Panc1 (cell line): ENCODE measurements around the gene KIF15. TPM values are rescaled to one million over a fixed set of nuclear protein-coding genes. Genes with fewer than 3 reads are reported as not detected.

Source experiments
- ATAC-seq: fragments of 200-7000 bp; cut with Tn5 transposase; 2 replicates; pipeline ENCODE4 v1.9.1; 2020; ENCODE audit warnings: mild to moderate bottlenecking, moderate library complexity
- BruUV-seq: library from RNA; stranded (reverse); fragments of 400-500 nt; replicated peaks from 2 replicates; lab custom pipeline; 2021; lab: Mats Ljungman, UMichigan
- CTCF ChIA-PET: fragments of 300-600 bp; sonication (Branson Sonifier 250); formaldehyde crosslinking; loops from one replicate; lab custom pipeline; 2022; ENCODE audit warnings: antibody characterized with exemption; lab: Charles Lee
- POLR2A ChIA-PET: fragments of 300-600 bp; sonication (Branson Sonifier 250); formaldehyde crosslinking; loops from one replicate; lab custom pipeline; 2022; ENCODE audit warnings: antibody characterized with exemption; lab: Charles Lee
- DNase-seq: peaks from one replicate; pipeline ENCODE4 v3.0.0-alpha.2; 2010; ENCODE audit warnings: low read depth, low spot score
- H3K27ac ChIP-seq: 2 replicates; pipeline ENCODE4 v1.5.1; 2011; ENCODE audit warnings: mild to moderate bottlenecking, low read length, inconsistent platforms
- H3K27me3 ChIP-seq: fragments of 200-500 bp; sonication (Bioruptor generic); 2 replicates; pipeline ENCODE4 v1.6.0; 2014; ENCODE audit warnings: low read length, inconsistent platforms; ENCODE audit not compliant: control insufficient read depth, insufficient read depth
- H3K36me3 ChIP-seq: fragments of 200-500 bp; sonication (Bioruptor generic); 2 replicates; pipeline ENCODE4 v1.5.1; 2014; ENCODE audit warnings: inconsistent platforms, mild to moderate bottlenecking, low read length, moderate library complexity; ENCODE audit not compliant: control insufficient read depth, insufficient read depth
- H3K4me1 ChIP-seq: 2 replicates; pipeline ENCODE4 v1.5.1; 2011; ENCODE audit warnings: inconsistent platforms, mild to moderate bottlenecking, low read length, moderate library complexity; ENCODE audit not compliant: control insufficient read depth, insufficient read depth
- H3K4me3 ChIP-seq, 2 experiments: 2 replicates each; pipeline ENCODE4 v1.5.1; 2011 to 2012; ENCODE audit warnings: low read depth in 2 of 2, low read length in 2 of 2, mild to moderate bottlenecking in 2 of 2, inconsistent platforms in 1 of 2, moderate library complexity in 1 of 2
- H3K9me3 ChIP-seq: fragments of 200-500 bp; sonication (Bioruptor generic); 2 replicates; pipeline ENCODE4 v1.5.1; 2014; ENCODE audit warnings: low read depth, mild to moderate bottlenecking, inconsistent platforms, low read length, moderate library complexity; ENCODE audit not compliant: control insufficient read depth, insufficient read depth
- CTCF ChIP-seq: fragments of 450-650 bp; IDR thresholded peaks from 2 replicates; pipeline ENCODE4 v1.5.1; 2017; ENCODE audit warnings: mild to moderate bottlenecking
- POLR2AphosphoS5 ChIP-seq: IDR thresholded peaks from 2 replicates; pipeline ENCODE4 v1.6.1; 2012; ENCODE audit warnings: mild to moderate bottlenecking, low read depth, low read length, moderate library complexity
- REST ChIP-seq, 2 experiments: IDR thresholded peaks; 2 replicates each; pipeline ENCODE4 v1.6.1; 2011 to 2012; ENCODE audit warnings: low read depth in 2 of 2, control low read depth in 1 of 2, low read length in 1 of 2, mild to moderate bottlenecking in 1 of 2, moderate library complexity in 1 of 2; ENCODE audit not compliant: insufficient read depth in 1 of 2
- SIN3A ChIP-seq: IDR thresholded peaks from 2 replicates; pipeline ENCODE4 v1.6.1; 2012; ENCODE audit warnings: low read depth, mild to moderate bottlenecking, low read length, moderate library complexity, borderline replicate concordance; ENCODE audit not compliant: insufficient read depth
- TCF7L2 ChIP-seq: IDR thresholded peaks from 2 replicates; pipeline ENCODE4 v1.6.1; 2011; ENCODE audit warnings: mild to moderate bottlenecking, low read depth, low read length, inconsistent platforms
- in situ Hi-C: cut with HindIII; loops from 2 replicates; pipeline ENCODE4 v1.10.0; 2016; ENCODE audit warnings: low sequenced_read_pairs, low pct_unique_long_range_greater_than_20kb
- intact Hi-C: fragments of 100-400 bp; cut with micrococcal nuclease; formaldehyde crosslinking; loops from one replicate; pipeline ENCODE4 v1.10.0; 2022; ENCODE audit not compliant: unreplicated experiment
- total RNA-seq: library from RNA; stranded (reverse); gene quantifications from one replicate; pipeline ENCODE4 v1.2.1, GENCODE V29; 2021; ENCODE audit not compliant: unreplicated experiment

Gene KIF15
- total RNA-seq, 1 experiment from 2014 or later, result 12.2 TPM

- CTCF ChIA-PET, result no interaction called here
- POLR2A ChIA-PET, result no interaction called here
These were observed 40.1 kb upstream of the KIF15 start for GRCh38 chr3:44721231-44722102.

GRCh38 chr3:44722103-44722401 lies 39.5 kb upstream of the KIF15 start:
- intact Hi-C loops (no loop called here), in situ Hi-C loops (no loop called here)
- POLR2A ChIA-PET, result no interaction called here
- no peaks in the 10 kb centered on the region for H3K27me3 ChIP-seq
- H3K36me3 ChIP-seq, result no peaks in the 10 kb centered on the region
- H3K27ac ChIP-seq, result no peak overlapping the region
- no peak for ATAC-seq
- no TSS peak for BruUV-seq
- peaks cover 44% of the 10 kb centered on the region for H3K9me3 ChIP-seq
- DNase-seq, result no peak
- H3K4me3 ChIP-seq, result no peak overlapping the region
- CTCF ChIA-PET, result no interaction called here
- H3K4me1 ChIP-seq, result no peaks in the 10 kb centered on the region
- TF ChIP-seq POLR2AphosphoS5 (no peak), SIN3A (no peak), TCF7L2 (no peak), CTCF (no peak), REST (IDR thresholded peaks at IDR 0.05; ENCODE audit: insufficient read depth in 1 of 2, low read depth in 2 of 2, low read length in 1 of 2) (no peak)

More at GRCh38 chr3:44721231-44722102, 40.1 kb upstream of the KIF15 start:
- TF ChIP-seq TCF7L2, result no peak
- TF ChIP-seq REST (IDR thresholded peaks at IDR 0.05; ENCODE audit: insufficient read depth in 1 of 2, low read depth in 2 of 2, low read length in 1 of 2), result no peak
- no peak for TF ChIP-seq CTCF
- no peak for TF ChIP-seq SIN3A
- no peak for TF ChIP-seq POLR2AphosphoS5
- in situ Hi-C loops (no loop called here), intact Hi-C loops (no loop called here)
- Histone ChIP-seq H3K27me3 (no peaks in the 10 kb centered on the region), H3K4me1 (no peaks in the 10 kb centered on the region), H3K9me3 (peaks cover 48% of the 10 kb centered on the region), H3K4me3 (no peak overlapping the region), H3K27ac (no peak overlapping the region), H3K36me3 (no peaks in the 10 kb centered on the region)
- BruUV-seq, result no TSS peak
- DNase-seq (no peak), ATAC-seq (no peak)
